Progenitor cell of endocrine pancreas (in vitro differentiated cells): ENCODE data around the gene FMN2. TPM values are rescaled to one million over a fixed set of nuclear protein-coding genes. Genes with fewer than 3 reads are reported as not detected.

Source experiments
- DNase-seq: peaks from one replicate; pipeline ENCODE4 v3.0.0; 2021; ENCODE audit warnings: low spot score; ENCODE audit not compliant: unreplicated experiment
- H3K27ac Mint-ChIP-seq: 2 replicates; pipeline ENCODE4 v1.8.0; 2021; ENCODE audit warnings: mild to moderate bottlenecking, moderate library complexity, mixed read lengths
- H3K27me3 Mint-ChIP-seq: 2 replicates; pipeline ENCODE4 v1.8.0; 2021; ENCODE audit warnings: mixed read lengths
- H3K36me3 Mint-ChIP-seq: 2 replicates; pipeline ENCODE4 v1.8.0; 2022; ENCODE audit warnings: mixed read lengths; ENCODE audit not compliant: insufficient read depth
- H3K4me1 Mint-ChIP-seq: 2 replicates; pipeline ENCODE4 v1.8.0; 2021; ENCODE audit warnings: low read depth, mixed read lengths
- H3K4me3 Mint-ChIP-seq: 2 replicates; pipeline ENCODE4 v1.8.0; 2021; ENCODE audit warnings: low read depth, mild to moderate bottlenecking, moderate library complexity, mixed read lengths
- H3K9me3 Mint-ChIP-seq: 2 replicates; pipeline ENCODE4 v1.8.0; 2021; ENCODE audit warnings: low read depth, mixed read lengths
- total RNA-seq: library from RNA; stranded (reverse); gene quantifications from 2 replicates; pipeline ENCODE4 v1.2.1, GENCODE V29; 2021
- TF ChIP-seq, protein P1 (sequence below): fragments of 200-600 bp; sonication (generic); IDR thresholded peaks from one replicate; pipeline ENCODE4 v1.5.0; 2021; ENCODE audit warnings: antibody characterized with exemption, mild to moderate bottlenecking; ENCODE audit not compliant: unreplicated experiment

FMN2 gene
- total RNA-seq, 1 donor from 2014 or later, result 3.2 TPM

GRCh38 chr1:240385551-240385950, 293.9 kb downstream of the FMN2 start:
- Mint-ChIP-seq H3K27me3 (no peaks in the 10 kb centered on the region), H3K4me1 (peaks cover under 1% of the 10 kb centered on the region), H3K4me3 (no peak overlapping the region), H3K36me3 (peaks cover 5% of the 10 kb centered on the region), H3K27ac (no peak overlapping the region), H3K9me3 (peaks cover 8% of the 10 kb centered on the region)
- DNase-seq, result no peak
- TF ChIP-seq, protein P1, sequence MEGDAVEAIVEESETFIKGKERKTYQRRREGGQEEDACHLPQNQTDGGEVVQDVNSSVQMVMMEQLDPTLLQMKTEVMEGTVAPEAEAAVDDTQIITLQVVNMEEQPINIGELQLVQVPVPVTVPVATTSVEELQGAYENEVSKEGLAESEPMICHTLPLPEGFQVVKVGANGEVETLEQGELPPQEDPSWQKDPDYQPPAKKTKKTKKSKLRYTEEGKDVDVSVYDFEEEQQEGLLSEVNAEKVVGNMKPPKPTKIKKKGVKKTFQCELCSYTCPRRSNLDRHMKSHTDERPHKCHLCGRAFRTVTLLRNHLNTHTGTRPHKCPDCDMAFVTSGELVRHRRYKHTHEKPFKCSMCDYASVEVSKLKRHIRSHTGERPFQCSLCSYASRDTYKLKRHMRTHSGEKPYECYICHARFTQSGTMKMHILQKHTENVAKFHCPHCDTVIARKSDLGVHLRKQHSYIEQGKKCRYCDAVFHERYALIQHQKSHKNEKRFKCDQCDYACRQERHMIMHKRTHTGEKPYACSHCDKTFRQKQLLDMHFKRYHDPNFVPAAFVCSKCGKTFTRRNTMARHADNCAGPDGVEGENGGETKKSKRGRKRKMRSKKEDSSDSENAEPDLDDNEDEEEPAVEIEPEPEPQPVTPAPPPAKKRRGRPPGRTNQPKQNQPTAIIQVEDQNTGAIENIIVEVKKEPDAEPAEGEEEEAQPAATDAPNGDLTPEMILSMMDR, result no peak

DNA sequence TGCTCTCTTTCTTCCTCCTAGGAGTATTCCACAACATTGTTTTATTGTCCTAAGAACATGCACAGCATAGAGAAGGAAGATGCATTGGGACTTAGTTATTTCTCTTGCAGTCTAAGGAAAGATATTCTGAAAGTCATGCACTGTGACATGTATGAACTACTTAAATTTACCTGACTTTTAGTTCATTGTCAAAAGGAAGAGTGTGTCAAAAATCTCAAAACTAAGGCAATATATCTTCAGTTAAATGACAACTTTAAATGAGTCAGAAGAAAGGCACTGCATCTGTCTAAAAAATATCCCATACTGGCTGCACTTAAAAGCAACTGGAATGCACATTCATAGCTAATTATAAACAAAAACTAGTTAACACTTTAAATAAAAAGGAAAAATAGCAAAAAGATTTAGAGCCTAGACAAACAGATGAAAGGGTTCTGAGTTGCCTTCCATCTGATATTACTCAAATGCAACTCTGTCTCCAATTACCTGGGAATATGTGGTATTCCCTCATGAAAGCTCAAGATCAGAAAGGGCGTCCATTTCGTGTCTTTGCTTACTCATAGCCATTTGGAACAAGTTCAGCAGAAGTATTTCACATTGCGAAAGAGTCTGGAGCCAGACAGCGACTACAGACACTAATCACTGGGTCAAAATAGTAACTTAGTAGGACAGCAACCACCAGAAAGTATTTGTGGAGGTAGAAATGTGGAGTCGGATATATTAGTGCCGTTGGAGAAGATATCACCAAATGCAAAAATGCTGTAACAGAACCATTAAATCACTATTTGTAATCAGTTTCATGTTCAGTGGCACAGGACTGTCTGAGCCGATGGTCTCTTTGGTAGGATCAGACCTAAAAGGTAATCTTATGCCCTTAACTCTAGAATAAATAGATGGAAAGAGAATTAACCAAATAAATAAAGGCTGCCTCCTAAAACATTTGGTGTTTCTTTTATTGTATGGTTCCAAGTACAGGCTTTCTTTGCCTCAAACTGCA, 294.6 kb downstream of the FMN2 start:
- peaks cover 3% of the 10 kb centered on the region for H3K9me3 Mint-ChIP-seq
- H3K4me1 Mint-ChIP-seq, result peaks cover 4% of the 10 kb centered on the region
- no peak overlapping the region for H3K4me3 Mint-ChIP-seq
- no peaks in the 10 kb centered on the region for H3K27me3 Mint-ChIP-seq
- no peak for DNase-seq
- no peaks in the 10 kb centered on the region for H3K36me3 Mint-ChIP-seq
- TF ChIP-seq, protein P1, result no peak
- H3K27ac Mint-ChIP-seq, result no peak overlapping the region

- Mint-ChIP-seq H3K4me1 (peaks cover 4% of the 10 kb centered on the region), H3K27ac (no peak overlapping the region), H3K4me3 (no peak overlapping the region), H3K36me3 (no peaks in the 10 kb centered on the region), H3K27me3 (no peaks in the 10 kb centered on the region), H3K9me3 (no peaks in the 10 kb centered on the region)
- no peak for DNase-seq
- TF ChIP-seq, protein P1, result no peak
Measured at GRCh38 chr1:240387051-240387450, 295.4 kb downstream of the FMN2 start.

DNA sequence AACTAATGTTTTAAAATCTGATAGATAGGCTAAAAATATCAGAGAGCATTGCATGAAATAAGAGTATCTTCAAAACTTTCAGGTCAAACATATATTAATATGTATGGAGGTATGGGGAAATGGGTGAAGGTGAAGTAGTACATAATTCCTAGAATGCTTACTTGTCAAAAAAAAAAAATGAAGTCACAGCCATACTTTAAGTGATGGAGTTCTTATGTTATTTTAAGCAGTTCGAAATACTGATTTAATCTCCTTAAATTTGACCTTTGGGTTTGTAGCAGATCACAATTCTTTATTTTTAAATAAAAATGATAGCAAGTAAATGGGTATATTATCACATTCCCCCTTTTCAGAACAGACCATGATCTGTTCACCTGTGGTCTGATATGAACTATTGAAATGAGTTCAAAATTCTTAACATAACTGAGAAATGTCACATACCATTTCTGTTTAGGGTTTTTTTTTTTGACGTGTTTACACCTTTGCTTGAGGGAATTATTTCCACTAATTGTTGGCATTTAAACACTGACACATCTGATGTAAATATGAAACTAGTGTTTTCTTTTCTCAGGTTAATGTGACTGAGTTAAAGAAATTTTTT, 300.1 kb downstream of the FMN2 start:
- TF ChIP-seq, protein P1, result no peak
- Mint-ChIP-seq H3K36me3 (peaks cover 3% of the 10 kb centered on the region), H3K27me3 (peaks cover 3% of the 10 kb centered on the region), H3K4me1 (peaks cover 4% of the 10 kb centered on the region), H3K9me3 (peaks cover 6% of the 10 kb centered on the region), H3K27ac (no peak overlapping the region), H3K4me3 (no peak overlapping the region)
- DNase-seq, result no peak

GRCh38 chr1:240394353-240394752, 302.7 kb downstream of the FMN2 start:
- TF ChIP-seq, protein P1, result no peak
- no peak for DNase-seq
- no peak overlapping the region for H3K4me3 Mint-ChIP-seq
- no peak overlapping the region for H3K27ac Mint-ChIP-seq
- peaks cover 3% of the 10 kb centered on the region for H3K27me3 Mint-ChIP-seq
- peaks cover 3% of the 10 kb centered on the region for H3K36me3 Mint-ChIP-seq
- H3K4me1 Mint-ChIP-seq, result peaks cover 22% of the 10 kb centered on the region
- H3K9me3 Mint-ChIP-seq, result peaks cover 6% of the 10 kb centered on the region
